ENCODE data around the gene RNLS. TPM values are rescaled to one million over a fixed set of nuclear protein-coding genes. Genes with fewer than 3 reads are reported as not detected.

RNLS gene
- total RNA-seq, 2 experiments from 2014 or later: 4.0 to 4.4 TPM

DNA sequence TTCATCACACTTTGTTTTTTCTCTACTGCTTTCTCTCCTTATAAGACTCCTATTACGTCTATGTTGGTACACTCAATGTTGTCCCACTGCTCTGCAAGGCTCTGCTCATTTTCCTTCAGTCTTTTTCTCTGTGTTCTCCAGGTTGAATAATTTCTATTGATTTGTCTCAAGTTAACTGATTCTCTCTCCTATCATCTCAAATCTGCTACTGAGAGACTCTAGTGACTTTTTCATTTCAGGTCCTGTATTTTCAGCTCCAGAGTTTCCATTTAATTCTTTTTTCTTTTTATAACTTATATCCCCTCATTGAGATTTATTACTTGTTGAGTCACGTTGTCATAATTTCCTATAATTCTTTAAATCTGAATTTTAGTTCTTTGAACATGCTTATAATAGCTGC lies 100.9 kb downstream of the RNLS start:
- CTCF ChIA-PET: no interaction called here
- intact Hi-C loops (cut with micrococcal nuclease): no loop called here
- H3K9me3 Mint-ChIP-seq: peaks cover 2% of the 10 kb centered on the region
- DNase-seq: no peak
- H3K27ac Mint-ChIP-seq: no peak overlapping the region
- no peak overlapping the region for H3K4me3 Mint-ChIP-seq
- no peaks in the 10 kb centered on the region for H3K27me3 Mint-ChIP-seq (ENCODE audit: low read depth)
- no peaks in the 10 kb centered on the region for H3K4me1 Mint-ChIP-seq (ENCODE audit: low read depth)
- H3K36me3 Mint-ChIP-seq (ENCODE audit: low read depth): no peaks in the 10 kb centered on the region

DNA sequence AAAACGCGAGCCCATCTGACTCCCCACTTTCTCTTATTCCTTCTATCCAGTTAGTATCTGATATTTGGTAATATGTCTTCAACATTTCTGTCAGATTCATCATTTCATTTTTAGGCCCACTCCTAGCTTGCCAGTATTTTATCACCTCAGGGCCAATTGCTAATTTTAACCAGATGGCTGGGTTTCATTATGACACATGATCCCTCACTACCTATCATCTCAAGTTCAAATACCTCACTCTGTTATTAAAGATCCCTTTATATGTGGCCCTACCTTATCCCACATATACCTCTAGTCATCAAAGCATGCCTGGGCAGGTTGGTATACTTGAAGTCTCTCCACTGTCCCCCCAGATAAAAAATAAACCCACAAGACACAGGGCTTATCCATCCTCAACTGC lies 104.9 kb downstream of the RNLS start:
- no peak overlapping the region for H3K4me3 Mint-ChIP-seq
- DNase-seq: no peak
- CTCF ChIA-PET: no interaction called here

DNA sequence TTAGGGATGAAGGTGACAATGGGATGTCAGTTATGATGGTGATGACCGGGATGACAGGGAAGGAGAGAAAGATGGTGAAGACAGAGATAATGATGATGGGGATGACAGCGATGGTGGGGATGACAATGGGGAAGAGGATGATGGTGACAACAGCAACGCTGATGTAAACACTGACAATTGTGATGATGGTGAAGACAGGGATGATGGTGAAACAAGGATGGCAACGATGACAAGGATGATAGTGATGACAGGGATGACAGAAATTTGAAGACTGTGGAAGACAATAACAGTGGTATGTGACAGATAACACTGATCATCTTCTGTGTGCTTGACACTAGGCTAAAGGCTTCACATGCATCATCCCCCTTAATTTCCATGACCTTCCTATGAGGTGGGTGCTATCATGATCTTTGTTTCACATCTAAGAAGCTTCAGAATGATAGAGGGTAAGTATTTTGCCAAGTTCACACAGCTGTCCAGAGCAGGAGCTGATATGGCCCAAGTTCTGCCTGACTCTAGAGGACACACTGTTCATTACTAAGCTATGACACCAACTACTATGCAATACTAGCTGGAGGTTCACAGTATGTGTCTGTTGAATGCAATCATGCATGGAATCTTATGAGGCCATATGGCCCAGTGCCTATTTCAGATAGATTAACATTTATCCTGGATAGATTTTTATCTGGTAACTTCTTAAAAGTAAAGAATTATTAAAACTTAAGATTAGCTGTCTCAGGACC lies 105.6 kb downstream of the RNLS start:
- CTCF ChIA-PET: no interaction called here
- H3K4me1 Mint-ChIP-seq (ENCODE audit: low read depth): no peaks in the 10 kb centered on the region
- H3K27ac Mint-ChIP-seq: no peak overlapping the region
- H3K4me3 Mint-ChIP-seq: no peak overlapping the region
- H3K9me3 Mint-ChIP-seq: peaks cover 2% of the 10 kb centered on the region
- intact Hi-C loops (cut with micrococcal nuclease): no loop called here
- H3K27me3 Mint-ChIP-seq (ENCODE audit: low read depth): no peaks in the 10 kb centered on the region
- no peaks in the 10 kb centered on the region for H3K36me3 Mint-ChIP-seq (ENCODE audit: low read depth)
- DNase-seq: no peak

More for the DNA sequence above, 104.9 kb downstream of the RNLS start:
- no peaks in the 10 kb centered on the region for H3K4me1 Mint-ChIP-seq (ENCODE audit: low read depth)
- H3K9me3 Mint-ChIP-seq: peaks cover 2% of the 10 kb centered on the region
- H3K36me3 Mint-ChIP-seq (ENCODE audit: low read depth): no peaks in the 10 kb centered on the region
- H3K27me3 Mint-ChIP-seq (ENCODE audit: low read depth): no peaks in the 10 kb centered on the region
- intact Hi-C loops (cut with micrococcal nuclease): no loop called here
- no peak overlapping the region for H3K27ac Mint-ChIP-seq

DNA sequence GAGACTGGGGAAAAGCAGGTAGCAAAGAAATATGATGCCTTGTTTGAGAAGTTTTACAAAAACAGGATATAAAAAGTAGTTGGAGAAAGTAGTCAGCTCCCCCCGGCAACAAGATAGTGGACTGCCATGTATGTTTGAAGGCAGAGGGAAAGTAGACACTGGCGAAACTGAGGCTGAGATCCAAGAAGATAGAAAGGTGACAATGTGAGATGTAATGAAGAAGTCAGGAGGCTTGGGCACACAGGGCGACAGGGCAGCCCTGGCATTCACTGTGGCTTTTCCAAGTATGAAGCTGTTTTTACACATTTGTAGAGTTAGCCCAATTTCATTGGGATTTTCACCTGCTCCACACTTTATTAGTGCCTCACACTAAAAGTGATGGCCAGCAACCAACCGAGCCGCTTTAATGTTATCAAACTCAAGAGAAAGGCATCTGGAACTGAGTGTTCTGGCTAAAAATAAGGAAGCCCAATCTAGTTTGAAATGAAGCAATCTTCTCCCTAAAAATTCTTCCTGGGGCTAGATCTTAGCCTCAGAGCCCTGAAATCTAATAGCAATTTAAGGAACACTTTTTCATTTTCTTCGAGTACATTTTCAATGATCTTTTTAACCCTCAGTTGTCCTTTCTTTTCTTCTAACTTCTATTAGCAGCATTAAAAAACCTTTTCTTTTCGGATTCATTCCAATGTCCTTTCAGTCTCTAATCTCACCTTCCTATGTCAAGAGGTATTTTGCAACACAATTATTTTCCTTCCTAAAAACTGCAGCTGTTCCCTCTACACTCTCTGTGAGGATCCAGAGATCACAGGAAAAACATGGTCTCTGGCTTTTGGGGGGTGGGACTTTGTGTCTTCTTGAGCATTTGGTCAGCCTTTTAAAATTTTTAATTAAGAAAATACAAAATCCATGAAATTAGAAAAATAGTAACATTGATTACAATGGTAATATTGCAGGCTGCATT lies 108.0 kb downstream of the RNLS start:
- H3K9me3 Mint-ChIP-seq: no peaks in the 10 kb centered on the region
- CTCF ChIA-PET: no interaction called here
- H3K4me1 Mint-ChIP-seq (ENCODE audit: low read depth): no peaks in the 10 kb centered on the region
- intact Hi-C loops (cut with micrococcal nuclease): no loop called here
- no peak overlapping the region for H3K4me3 Mint-ChIP-seq
- H3K36me3 Mint-ChIP-seq (ENCODE audit: low read depth): no peaks in the 10 kb centered on the region
- H3K27ac Mint-ChIP-seq: no peak overlapping the region
- H3K27me3 Mint-ChIP-seq (ENCODE audit: low read depth): no peaks in the 10 kb centered on the region
- no peak for DNase-seq

DNA sequence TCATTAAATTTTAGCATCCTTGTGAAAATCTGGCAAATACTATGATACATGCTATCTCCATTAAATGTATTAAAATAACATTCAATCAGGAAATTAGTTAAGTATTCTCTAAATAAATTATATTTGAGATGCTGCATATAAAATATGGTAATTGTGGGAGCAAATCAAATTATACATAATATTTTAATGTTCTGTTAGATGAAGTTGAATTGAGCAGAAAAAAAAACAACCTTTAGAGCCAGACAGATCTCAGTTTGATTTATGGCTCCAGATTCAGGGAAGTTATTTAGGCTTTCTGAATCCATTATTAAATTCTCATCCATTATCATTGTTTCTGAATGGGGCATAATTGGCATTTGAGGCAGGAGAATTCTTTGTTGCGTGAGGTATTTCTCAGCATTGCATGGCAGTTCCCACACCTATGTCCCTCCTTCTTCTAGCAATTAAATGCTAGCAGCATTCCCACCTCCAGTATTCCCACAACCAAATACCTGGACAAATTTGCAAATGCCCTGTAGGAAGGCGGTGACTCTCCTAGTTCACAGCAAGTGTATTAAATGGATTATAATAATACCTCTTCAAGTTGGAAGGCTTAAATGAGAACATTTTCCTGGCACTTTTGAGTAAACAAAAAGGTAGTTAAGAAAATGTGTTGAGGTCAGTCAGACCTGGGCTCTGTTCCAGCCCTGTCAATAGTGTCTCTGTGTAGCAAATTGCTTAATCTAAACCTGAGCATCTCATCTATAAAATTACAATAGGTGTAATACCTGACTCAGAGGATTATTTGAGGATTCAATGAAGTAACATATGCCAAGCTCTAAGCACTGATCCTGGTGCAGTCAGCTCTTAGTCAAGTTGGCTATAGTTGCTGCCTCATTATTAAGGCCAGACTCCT lies 108.9 kb downstream of the RNLS start:
- DNase-seq: no peak
- Mint-ChIP-seq H3K9me3 (no peaks in the 10 kb centered on the region), H3K4me3 (no peak overlapping the region), H3K36me3 (ENCODE audit: low read depth) (no peaks in the 10 kb centered on the region), H3K4me1 (ENCODE audit: low read depth) (no peaks in the 10 kb centered on the region), H3K27ac (no peak overlapping the region), H3K27me3 (ENCODE audit: low read depth) (no peaks in the 10 kb centered on the region)
- CTCF ChIA-PET: interaction anchor here (0.6 kb wide), 1 partner anchor 1535 kb away, joined by 3 read pairs; no protein-coding TSS in a partner anchor
- intact Hi-C loops (cut with micrococcal nuclease): no loop called here

DNA sequence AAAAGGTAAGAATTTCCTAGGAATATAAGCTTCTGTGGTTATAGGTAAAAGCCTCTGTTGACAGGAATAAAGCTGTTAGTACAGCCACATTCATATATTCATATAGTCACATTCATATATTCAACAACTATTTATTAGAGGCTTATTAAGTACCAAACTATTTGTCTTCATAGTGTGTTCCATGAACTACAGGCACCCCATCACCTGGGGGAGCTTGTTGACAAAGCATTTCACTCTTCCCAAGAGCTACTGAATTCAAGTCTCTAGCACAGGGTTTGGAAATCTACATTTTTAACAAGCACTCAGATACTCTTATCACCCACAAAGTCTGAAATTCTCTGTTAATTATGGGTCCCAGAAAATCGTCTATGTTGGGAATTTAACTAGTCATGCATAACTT lies 110.6 kb downstream of the RNLS start:
- no peak for DNase-seq
- H3K4me1 Mint-ChIP-seq (ENCODE audit: low read depth): no peaks in the 10 kb centered on the region
- H3K4me3 Mint-ChIP-seq: no peak overlapping the region
- no peaks in the 10 kb centered on the region for H3K36me3 Mint-ChIP-seq (ENCODE audit: low read depth)
- H3K9me3 Mint-ChIP-seq: no peaks in the 10 kb centered on the region
- H3K27me3 Mint-ChIP-seq (ENCODE audit: low read depth): no peaks in the 10 kb centered on the region
- intact Hi-C loops (cut with micrococcal nuclease): no loop called here
- CTCF ChIA-PET: interaction anchor here (0.6 kb wide), 2 partner anchors 95 to 287 kb away, joined by 3 to 6 read pairs; no protein-coding TSS in a partner anchor
- no peak overlapping the region for H3K27ac Mint-ChIP-seq

DNA sequence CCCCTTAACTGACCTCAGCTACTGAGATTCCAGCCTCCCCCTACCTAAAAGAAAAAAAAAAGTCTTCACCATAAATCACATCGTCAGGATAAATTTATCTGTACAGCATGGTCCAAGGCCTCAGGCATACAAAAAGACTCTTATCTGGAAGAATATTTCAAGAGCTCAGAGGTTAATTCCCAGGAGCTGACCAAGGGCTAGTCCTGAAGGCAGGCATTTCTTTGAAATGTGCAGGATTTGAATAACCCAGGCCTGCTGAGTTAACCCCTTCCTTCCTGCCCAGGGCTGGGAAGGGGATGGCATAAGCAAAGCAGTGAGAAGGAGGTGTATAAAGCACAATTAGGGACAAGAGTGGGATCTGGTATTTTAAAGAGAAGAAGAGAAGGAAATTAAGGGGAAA lies 111.2 kb downstream of the RNLS start:
- Mint-ChIP-seq H3K36me3 (ENCODE audit: low read depth) (no peaks in the 10 kb centered on the region), H3K9me3 (no peaks in the 10 kb centered on the region), H3K27me3 (ENCODE audit: low read depth) (no peaks in the 10 kb centered on the region), H3K4me1 (ENCODE audit: low read depth) (no peaks in the 10 kb centered on the region), H3K4me3 (no peak overlapping the region), H3K27ac (no peak overlapping the region)
- CTCF ChIA-PET: interaction anchor here (0.6 kb wide), 2 partner anchors 95 to 286 kb away, joined by 3 to 6 read pairs; no protein-coding TSS in a partner anchor
- intact Hi-C loops (cut with micrococcal nuclease): no loop called here
- DNase-seq: no peak

DNA sequence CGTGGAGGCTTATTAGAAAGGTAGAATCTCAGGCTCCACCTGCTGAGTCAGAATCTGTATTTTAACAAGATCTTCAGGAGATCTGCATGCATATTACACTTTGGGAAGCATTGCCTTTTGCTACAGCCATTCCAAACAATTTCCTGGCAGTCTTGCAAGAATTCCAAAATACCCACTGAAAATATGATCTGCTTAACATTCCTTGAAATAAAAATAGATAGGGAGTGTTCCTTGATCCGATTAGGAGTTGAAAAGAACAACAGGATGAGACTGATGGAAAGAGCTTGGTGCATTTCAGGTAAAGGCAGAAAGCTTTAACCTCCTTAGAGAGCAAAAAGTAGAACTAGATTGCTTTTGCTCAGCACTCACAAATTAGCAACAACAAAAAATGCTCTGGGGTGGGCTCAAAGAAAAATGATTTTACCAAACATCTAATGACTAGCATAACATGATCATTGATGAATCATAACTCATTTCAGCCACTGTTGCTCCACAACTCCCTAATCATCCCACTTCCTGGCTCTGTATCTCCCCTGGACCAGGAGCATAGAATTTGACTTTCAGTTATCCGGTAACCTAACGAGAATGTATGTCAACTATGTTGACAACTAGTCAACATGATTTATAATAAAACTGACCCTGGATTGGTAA lies 115.2 kb downstream of the RNLS start:
- no peak overlapping the region for H3K4me3 Mint-ChIP-seq
- DNase-seq: no peak
- H3K9me3 Mint-ChIP-seq: no peaks in the 10 kb centered on the region
- CTCF ChIA-PET: no interaction called here
- no peaks in the 10 kb centered on the region for H3K36me3 Mint-ChIP-seq (ENCODE audit: low read depth)
- no peaks in the 10 kb centered on the region for H3K4me1 Mint-ChIP-seq (ENCODE audit: low read depth)
- H3K27me3 Mint-ChIP-seq (ENCODE audit: low read depth): no peaks in the 10 kb centered on the region
- intact Hi-C loops (cut with micrococcal nuclease): no loop called here
- no peak overlapping the region for H3K27ac Mint-ChIP-seq

DNA sequence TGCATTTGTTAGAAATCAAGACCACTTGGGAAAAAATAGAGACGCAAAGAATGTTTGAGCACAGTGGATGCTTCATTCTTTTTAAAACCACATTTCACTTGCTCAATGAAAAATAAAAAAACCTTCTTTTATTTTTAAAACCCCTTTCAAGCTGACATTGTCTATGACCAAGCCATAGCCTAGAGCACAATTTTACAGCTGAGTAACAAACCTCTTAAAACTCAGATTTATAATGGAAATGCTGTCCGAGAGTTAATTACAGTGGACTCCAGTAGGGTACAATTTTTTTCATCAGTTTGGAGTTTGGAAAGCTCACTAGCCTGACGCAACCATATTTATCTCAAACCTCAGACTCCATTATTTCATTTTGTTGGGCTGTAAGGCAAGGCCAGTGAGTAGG lies 116.3 kb downstream of the RNLS start:
- DNase-seq: no peak
- CTCF ChIA-PET: no interaction called here
- no peak overlapping the region for H3K27ac Mint-ChIP-seq
- H3K4me3 Mint-ChIP-seq: no peak overlapping the region
- intact Hi-C loops (cut with micrococcal nuclease): no loop called here
- H3K27me3 Mint-ChIP-seq (ENCODE audit: low read depth): no peaks in the 10 kb centered on the region
- no peaks in the 10 kb centered on the region for H3K36me3 Mint-ChIP-seq (ENCODE audit: low read depth)
- H3K4me1 Mint-ChIP-seq (ENCODE audit: low read depth): no peaks in the 10 kb centered on the region
- H3K9me3 Mint-ChIP-seq: no peaks in the 10 kb centered on the region

DNA sequence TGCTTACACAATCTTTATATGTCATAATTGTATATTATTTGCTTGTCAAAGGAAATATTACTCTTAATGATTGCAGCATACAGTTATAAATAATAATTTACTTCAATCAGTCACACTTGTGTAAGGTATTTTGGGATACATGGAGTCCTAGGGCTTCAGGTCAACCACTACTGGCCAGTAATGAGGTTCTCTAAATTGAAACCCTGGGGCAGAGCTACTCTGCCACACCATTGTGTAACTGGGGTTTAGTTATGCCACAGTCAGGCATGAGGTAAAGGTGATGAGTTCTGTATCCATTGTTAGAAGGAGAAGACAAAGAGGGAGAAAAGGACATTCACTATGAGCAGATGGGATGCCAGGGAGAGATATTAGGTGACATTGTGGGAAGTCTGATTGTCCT lies 117.4 kb downstream of the RNLS start:
- Mint-ChIP-seq H3K4me3 (no peak overlapping the region), H3K36me3 (ENCODE audit: low read depth) (no peaks in the 10 kb centered on the region), H3K4me1 (ENCODE audit: low read depth) (no peaks in the 10 kb centered on the region), H3K9me3 (no peaks in the 10 kb centered on the region), H3K27me3 (ENCODE audit: low read depth) (no peaks in the 10 kb centered on the region), H3K27ac (no peak overlapping the region)
- DNase-seq: no peak
- CTCF ChIA-PET: no interaction called here
- intact Hi-C loops (cut with micrococcal nuclease): no loop called here

DNA sequence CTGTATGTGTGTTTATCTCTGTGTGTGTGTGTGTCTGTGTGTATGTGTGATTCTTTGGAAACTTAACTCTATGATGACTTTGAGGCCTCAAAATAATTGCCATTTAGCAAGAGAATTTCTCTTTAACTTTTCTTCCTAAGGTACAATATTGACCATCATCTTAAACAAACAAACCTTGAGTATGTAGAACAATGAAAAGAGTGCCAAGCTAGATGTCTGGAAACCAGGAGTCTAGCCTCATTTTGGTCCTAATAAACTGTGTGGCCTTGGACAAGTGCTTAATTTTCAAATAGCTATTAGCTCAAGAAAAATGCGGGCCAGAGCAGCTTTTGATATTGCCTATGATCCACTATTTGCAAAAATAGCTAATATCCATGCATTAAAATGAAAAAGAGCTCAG lies 119.3 kb downstream of the RNLS start:
- Mint-ChIP-seq H3K36me3 (ENCODE audit: low read depth) (no peaks in the 10 kb centered on the region), H3K27me3 (ENCODE audit: low read depth) (no peaks in the 10 kb centered on the region), H3K27ac (no peak overlapping the region), H3K4me1 (ENCODE audit: low read depth) (no peaks in the 10 kb centered on the region), H3K4me3 (no peak overlapping the region), H3K9me3 (no peaks in the 10 kb centered on the region)
- CTCF ChIA-PET: interaction anchor here (0.6 to 1.0 kb wide), 2 partner anchors 44 to 603 kb away, joined by 3 to 4 read pairs; no protein-coding TSS in a partner anchor
- intact Hi-C loops (cut with micrococcal nuclease): no loop called here
- no peak for DNase-seq

DNA sequence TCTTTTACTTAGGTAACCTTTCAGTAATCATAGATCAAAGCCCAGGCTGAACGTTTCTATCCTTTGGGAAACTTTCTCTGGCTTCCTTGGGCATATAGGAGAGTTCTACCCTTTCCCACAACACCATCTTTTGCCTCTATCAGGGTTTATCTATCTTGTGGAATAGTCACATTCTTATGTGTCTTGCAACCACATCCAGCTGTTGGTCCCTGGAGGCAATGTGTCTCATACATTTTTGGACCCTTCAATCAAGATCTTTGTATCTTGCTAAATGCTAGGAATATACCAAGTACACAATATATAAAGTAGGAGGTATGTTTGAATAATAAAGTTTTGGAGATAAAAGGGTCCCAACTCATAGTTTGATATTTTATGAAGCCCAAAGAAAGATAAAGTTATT lies 121.7 kb downstream of the RNLS start:
- no peak overlapping the region for H3K4me3 Mint-ChIP-seq
- H3K36me3 Mint-ChIP-seq (ENCODE audit: low read depth): no peaks in the 10 kb centered on the region
- CTCF ChIA-PET: no interaction called here
- H3K27ac Mint-ChIP-seq: no peak overlapping the region
- no peaks in the 10 kb centered on the region for H3K27me3 Mint-ChIP-seq (ENCODE audit: low read depth)
- intact Hi-C loops (cut with micrococcal nuclease): no loop called here
- no peak for DNase-seq
- peaks cover 2% of the 10 kb centered on the region for H3K4me1 Mint-ChIP-seq (ENCODE audit: low read depth)
- H3K9me3 Mint-ChIP-seq: no peaks in the 10 kb centered on the region
